DND-41 (cell line): ENCODE data around the gene STEAP3.

Experiments
- ATAC-seq: fragments of 200-7000 bp; cut with Tn5 transposase; 3 replicates; pipeline ENCODE4 v1.9.1; 2021; ENCODE audit warnings: low read depth; ENCODE audit not compliant: insufficient read depth
- DNase-seq: peaks from one replicate; pipeline ENCODE4 v3.0.0-alpha.2; 2020
- H2AFZ ChIP-seq: 2 replicates; pipeline ENCODE4 v1.6.0; 2012; ENCODE audit warnings: low read depth, low read length
- H3K27ac ChIP-seq: 2 replicates; pipeline ENCODE4 v1.5.1; 2012; ENCODE audit warnings: low read length, inconsistent platforms
- H3K27me3 ChIP-seq: fragments of 200-600 bp; sonication (generic); 2 replicates; pipeline ENCODE4 v1.6.0; 2012; ENCODE audit warnings: low read length, mild to moderate bottlenecking, inconsistent platforms; ENCODE audit not compliant: insufficient read depth, poor library complexity
- H3K36me3 ChIP-seq: 2 replicates; pipeline ENCODE4 v1.5.1; 2012; ENCODE audit warnings: low read length, inconsistent platforms; ENCODE audit not compliant: insufficient read depth
- H3K4me1 ChIP-seq: 2 replicates; pipeline ENCODE4 v1.5.1; 2012; ENCODE audit warnings: mild to moderate bottlenecking, low read length; ENCODE audit not compliant: insufficient read depth
- H3K4me2 ChIP-seq: 2 replicates; pipeline ENCODE4 v1.6.0; 2012; ENCODE audit warnings: mild to moderate bottlenecking, moderate library complexity, low read length, inconsistent platforms; ENCODE audit not compliant: insufficient read depth
- H3K4me3 ChIP-seq, 2 experiments: fragments of 200-600 bp in 1 of 2; shearing (Covaris generic) in 1 of 2; 2 replicates each; pipeline ENCODE4 v1.5.1; 2012 to 2016; ENCODE audit warnings: inconsistent platforms in 2 of 2, low read length in 2 of 2, mild to moderate bottlenecking in 2 of 2, low read depth in 1 of 2, moderate library complexity in 1 of 2
- H3K79me2 ChIP-seq: 2 replicates; pipeline ENCODE4 v1.6.0; 2012; ENCODE audit warnings: low read length, inconsistent platforms; ENCODE audit not compliant: insufficient read depth
- H3K9ac ChIP-seq: 2 replicates; pipeline ENCODE4 v1.6.0; 2012; ENCODE audit warnings: low read depth, mild to moderate bottlenecking, inconsistent platforms, low read length, moderate library complexity
- H3K9me3 ChIP-seq: 2 replicates; pipeline ENCODE4 v1.5.1; 2012; ENCODE audit warnings: low read length, moderate library complexity, mild to moderate bottlenecking, inconsistent platforms; ENCODE audit not compliant: insufficient read depth, severe bottlenecking
- H4K20me1 ChIP-seq: 2 replicates; pipeline ENCODE4 v1.6.0; 2012; ENCODE audit warnings: low read length; ENCODE audit not compliant: insufficient read depth
- CTCF ChIP-seq: IDR thresholded peaks from 2 replicates; pipeline ENCODE4 v1.5.1; 2012; ENCODE audit warnings: borderline replicate concordance, low read length, moderate library complexity, mild to moderate bottlenecking; ENCODE audit not compliant: poor library complexity, severe bottlenecking; ENCODE audit errors: extremely low read depth
- EZH2 ChIP-seq: IDR thresholded peaks from 3 replicates; pipeline ENCODE4 v1.6.1; 2012; ENCODE audit warnings: borderline replicate concordance, low read depth, mild to moderate bottlenecking, moderate library complexity, low read length, inconsistent platforms; ENCODE audit not compliant: severe bottlenecking

STEAP3 gene

DNA sequence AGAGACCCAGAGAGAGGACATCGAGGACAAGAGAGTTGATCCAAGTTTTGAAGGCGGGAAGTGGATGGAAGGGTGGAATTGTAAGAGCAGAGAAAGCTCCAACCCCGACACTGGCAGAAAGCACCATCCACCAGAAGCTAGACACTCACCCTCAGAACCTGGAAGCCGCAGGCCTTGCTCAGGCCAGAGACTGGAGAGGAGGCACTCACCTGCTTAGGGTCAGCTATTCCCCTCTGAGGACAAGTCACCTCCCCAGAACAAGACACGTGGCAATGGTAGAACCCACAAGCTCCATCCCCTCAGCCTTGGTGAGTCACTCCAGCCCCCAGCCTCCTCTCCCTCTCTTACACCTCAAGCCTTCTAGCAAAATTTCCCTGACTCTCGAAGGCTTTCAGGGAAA is 64.9 kb downstream of the STEAP3 start:
- no peaks in the 10 kb centered on the region for H3K4me1 ChIP-seq
- DNase-seq: no peak
- no peak overlapping the region for H3K9ac ChIP-seq
- ATAC-seq: no peak
- no peak overlapping the region for H3K27ac ChIP-seq
- H3K9me3 ChIP-seq: no peaks in the 10 kb centered on the region
- no peaks in the 10 kb centered on the region for H3K27me3 ChIP-seq
- H4K20me1 ChIP-seq: no peaks in the 10 kb centered on the region
- no peak overlapping the region for H3K4me3 ChIP-seq
- H3K36me3 ChIP-seq: no peaks in the 10 kb centered on the region
- TF ChIP-seq CTCF: no peak
- TF ChIP-seq EZH2: no peak
- no peak overlapping the region for H3K4me2 ChIP-seq
- H2AFZ ChIP-seq: no peak overlapping the region
- no peaks in the 10 kb centered on the region for H3K79me2 ChIP-seq

GRCh38 chr2:119289093-119289492 is 65.5 kb downstream of the STEAP3 start:
- no peak for ATAC-seq
- no peaks in the 10 kb centered on the region for H3K27me3 ChIP-seq

DNA sequence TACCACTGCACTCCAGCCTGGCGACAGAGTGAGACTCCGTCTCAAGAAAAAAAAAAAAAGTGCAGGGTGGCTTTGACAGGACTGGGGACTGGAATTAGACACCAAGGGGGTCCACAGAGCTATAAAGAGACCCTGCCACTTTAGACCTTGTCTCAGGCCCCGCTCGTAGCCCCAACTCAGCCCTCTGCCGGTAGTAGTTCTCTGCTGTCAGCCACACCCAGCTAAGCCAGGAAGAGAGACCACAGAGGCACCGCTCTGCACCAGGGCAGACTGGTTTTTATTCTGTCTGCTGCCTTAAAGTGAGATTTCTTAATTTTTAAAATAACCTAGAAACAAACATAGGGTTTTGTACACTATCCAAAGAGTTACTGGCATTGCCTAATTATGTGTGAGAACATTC is 66.0 kb downstream of the STEAP3 start:
- TF ChIP-seq EZH2 (no peak), CTCF (no peak)
- Histone ChIP-seq H3K9me3 (no peaks in the 10 kb centered on the region), H3K4me3 (no peak overlapping the region), H2AFZ (no peak overlapping the region), H3K27me3 (no peaks in the 10 kb centered on the region), H3K4me2 (no peak overlapping the region), H3K79me2 (no peaks in the 10 kb centered on the region), H3K27ac (no peak overlapping the region), H3K9ac (no peak overlapping the region), H3K36me3 (no peaks in the 10 kb centered on the region), H4K20me1 (no peaks in the 10 kb centered on the region), H3K4me1 (no peaks in the 10 kb centered on the region)
- no peak for ATAC-seq
- no peak for DNase-seq

More at GRCh38 chr2:119289093-119289492, 65.5 kb downstream of the STEAP3 start:
- Histone ChIP-seq H3K4me2 (no peak overlapping the region), H4K20me1 (no peaks in the 10 kb centered on the region), H3K4me3 (no peak overlapping the region), H2AFZ (no peak overlapping the region), H3K9ac (no peak overlapping the region), H3K4me1 (no peaks in the 10 kb centered on the region), H3K36me3 (no peaks in the 10 kb centered on the region), H3K27ac (no peak overlapping the region), H3K79me2 (no peaks in the 10 kb centered on the region), H3K9me3 (no peaks in the 10 kb centered on the region)
- DNase-seq: no peak
- TF ChIP-seq EZH2 (no peak), CTCF (no peak)
